ENCODE measurements around the gene RBP5.

DNA sequence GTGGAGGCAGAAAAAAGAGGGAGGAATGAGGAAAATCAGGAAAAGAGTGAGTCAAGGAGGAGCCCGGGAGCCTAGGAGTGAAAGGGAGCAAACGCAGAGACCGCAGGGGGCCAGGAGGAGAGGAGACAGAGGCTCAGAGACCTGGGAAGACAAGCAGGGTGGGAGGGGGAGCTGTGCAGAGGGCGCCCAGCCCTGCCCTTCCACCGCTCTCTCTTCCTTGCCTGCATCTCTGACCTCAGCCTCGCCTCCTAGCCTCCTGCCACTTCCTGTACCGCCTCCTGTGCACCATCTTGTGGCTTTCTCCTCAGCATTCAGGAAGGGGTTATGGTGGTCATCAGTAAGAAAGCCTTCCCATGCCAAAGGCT, 2.8 kb upstream of the RBP5 start:
- TF ChIP-seq, protein P1, sequence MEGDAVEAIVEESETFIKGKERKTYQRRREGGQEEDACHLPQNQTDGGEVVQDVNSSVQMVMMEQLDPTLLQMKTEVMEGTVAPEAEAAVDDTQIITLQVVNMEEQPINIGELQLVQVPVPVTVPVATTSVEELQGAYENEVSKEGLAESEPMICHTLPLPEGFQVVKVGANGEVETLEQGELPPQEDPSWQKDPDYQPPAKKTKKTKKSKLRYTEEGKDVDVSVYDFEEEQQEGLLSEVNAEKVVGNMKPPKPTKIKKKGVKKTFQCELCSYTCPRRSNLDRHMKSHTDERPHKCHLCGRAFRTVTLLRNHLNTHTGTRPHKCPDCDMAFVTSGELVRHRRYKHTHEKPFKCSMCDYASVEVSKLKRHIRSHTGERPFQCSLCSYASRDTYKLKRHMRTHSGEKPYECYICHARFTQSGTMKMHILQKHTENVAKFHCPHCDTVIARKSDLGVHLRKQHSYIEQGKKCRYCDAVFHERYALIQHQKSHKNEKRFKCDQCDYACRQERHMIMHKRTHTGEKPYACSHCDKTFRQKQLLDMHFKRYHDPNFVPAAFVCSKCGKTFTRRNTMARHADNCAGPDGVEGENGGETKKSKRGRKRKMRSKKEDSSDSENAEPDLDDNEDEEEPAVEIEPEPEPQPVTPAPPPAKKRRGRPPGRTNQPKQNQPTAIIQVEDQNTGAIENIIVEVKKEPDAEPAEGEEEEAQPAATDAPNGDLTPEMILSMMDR (IDR thresholded peaks at IDR 0.05 in 4 of 5, conservative IDR thresholded peaks at IDR 0.05 in 1 of 5) = no peak
- TF ChIP-seq POLR2A (IDR thresholded peaks at IDR 0.05) = no peak
